Right atrium auricular region (tissue), 2 donors: Measurements from ENCODE around the gene CCL25. TPM values are rescaled to one million over a fixed set of nuclear protein-coding genes. Genes with fewer than 3 reads are reported as not detected.

Experiments
- DNase-seq: peaks from one replicate; pipeline ENCODE4 v3.0.0-alpha.2; 2019; ENCODE audit warnings: low spot score
- H3K27ac ChIP-seq, 2 donors: fragments of 200-600 bp; sonication (generic); 1 replicate in 1 of 2; 2 replicates in 1 of 2; pipeline ENCODE4 v1.5.1; 2016 to 2019
- H3K27me3 ChIP-seq, 2 donors: fragments of 200-600 bp; sonication (generic); one replicate each; pipeline versions ENCODE4 v1.5.1 to v1.6.0; 2017 to 2019
- H3K36me3 ChIP-seq: fragments of 200-600 bp; sonication (generic); one replicate; pipeline ENCODE4 v1.5.1; 2016
- H3K4me1 ChIP-seq, 2 donors: fragments of 200-600 bp; sonication (generic); one replicate each; pipeline versions ENCODE4 v1.5.1 to v1.6.0; 2017 to 2019
- H3K4me3 ChIP-seq, 2 donors: fragments of 200-600 bp; sonication (generic); 1 replicate in 1 of 2; 2 replicates in 1 of 2; pipeline ENCODE4 v1.5.1; 2017 to 2019; ENCODE audit warnings: mild to moderate bottlenecking in 1 of 2, moderate library complexity in 1 of 2
- H3K9me3 ChIP-seq, 2 donors: fragments of 200-600 bp; sonication (generic); one replicate each; pipeline ENCODE4 v1.5.1; 2019
- CTCF ChIP-seq, 2 donors: fragments of 200-600 bp; sonication (generic); IDR thresholded peaks; one replicate each; pipeline ENCODE4 v1.5.1; 2019; ENCODE audit warnings: antibody characterized with exemption in 2 of 2
- total RNA-seq, 2 donors: library from RNA; depleted of rRNA; stranded (reverse); fragments of >200 nt; gene quantifications; one replicate each; pipeline ENCODE4 v1.1.0, GENCODE V29; 2016

CCL25 gene
- total RNA-seq, 2 donors from 2014 or later, result not detected

- H3K27ac ChIP-seq, result no peak overlapping the region
- no peaks in the 10 kb centered on the region for H3K9me3 ChIP-seq
- no peaks in the 10 kb centered on the region for H3K27me3 ChIP-seq
- no peak for DNase-seq
- no peaks in the 10 kb centered on the region for H3K36me3 ChIP-seq
- TF ChIP-seq CTCF (IDR thresholded peaks at IDR 0.05), result no peak
- H3K4me1 ChIP-seq, result no peaks in the 10 kb centered on the region
- H3K4me3 ChIP-seq, result no peak overlapping the region
These were observed 58.8 kb downstream of the CCL25 start for GRCh38 chr19:8111376-8111775.

Other genes with a start within 250 kb of the CCL25 start
- 10 to 100 TPM; 14.2 to 17.4 TPM for gene EVI5L, start 222.5 kb upstream of the CCL25 start, total RNA-seq
- gene PRR36, start 178.4 kb upstream of the CCL25 start, total RNA-seq, result not detected
- gene LRRC8E, start 164.2 kb upstream of the CCL25 start, total RNA-seq, result 1 to 10 TPM; 1.5 to 2.1 TPM
- 10 to 100 TPM; 12.0 to 14.4 TPM for gene MAP2K7, start 148.9 kb upstream of the CCL25 start, total RNA-seq
- gene TGFBR3L, start 137.9 kb upstream of the CCL25 start, total RNA-seq, result 10 to 100 TPM; 22.1 to 26.7 TPM
- gene SNAPC2, start 132.4 kb upstream of the CCL25 start, total RNA-seq, result 10 to 100 TPM; 14.1 to 16.5 TPM
- gene CTXN1, start 126.6 kb upstream of the CCL25 start, total RNA-seq, result 1 to 10 TPM; 1.7 to 4.2 TPM
- gene TIMM44, start 109.1 kb upstream of the CCL25 start, total RNA-seq, result 10 to 100 TPM; 49.1 to 64.1 TPM
- 10 to 100 TPM; 31.0 to 37.4 TPM for gene ELAVL1, start 47.1 kb upstream of the CCL25 start, total RNA-seq
- gene FBN3, start 96.8 kb downstream of the CCL25 start, total RNA-seq, result not detected
- 10 to 100 TPM; 19.4 to 20.5 TPM for gene CERS4, start 156.6 kb downstream of the CCL25 start, total RNA-seq